Measurements from ENCODE around the gene CFAP99. TPM values are rescaled to one million over a fixed set of nuclear protein-coding genes. Genes with fewer than 3 reads are reported as not detected.

CFAP99 gene
- total RNA-seq, 1 experiment from 2014 or later = 0.33 TPM

- ATAC-seq (no peak), DNase-seq (ENCODE audit: low read depth, low spot score) (no peak)
Measured at GRCh38 chr4:2393353-2394270, 25.1 kb upstream of the CFAP99 start.

GRCh38 chr4:2394528-2394927 lies 24.2 kb upstream of the CFAP99 start:
- no peaks in the 10 kb centered on the region for H3K27me3 ChIP-seq (ENCODE audit: control insufficient read depth, insufficient read depth, low read length)
- ATAC-seq (peak; percentile 33; the same call in 1 of the 2 replicates), DNase-seq (ENCODE audit: low read depth, low spot score) (no peak)
- intact Hi-C loops (cut with micrococcal nuclease; ENCODE audit: unreplicated experiment) (no loop called here), in situ Hi-C loops (cut with HindIII; ENCODE audit: low pct_unique_long_range_greater_than_20kb, low sequenced_read_pairs) (no loop called here)
- H3K36me3 ChIP-seq (ENCODE audit: control insufficient read depth, insufficient read depth, low read length) = no peaks in the 10 kb centered on the region
- ChIA-PET POLR2A (no interaction called here), CTCF (no interaction called here)
- no peak overlapping the region for H3K27ac ChIP-seq (ENCODE audit: low read length)
- no peaks in the 10 kb centered on the region for H3K4me1 ChIP-seq (ENCODE audit: control insufficient read depth, insufficient read depth, low read length)
- no peak for TF ChIP-seq SIN3A (IDR thresholded peaks at IDR 0.05; ENCODE audit: borderline replicate concordance, insufficient read depth, low read depth, low read length)
- no peak for TF ChIP-seq REST (IDR thresholded peaks at IDR 0.05; ENCODE audit: insufficient read depth in 1 of 2, low read depth in 2 of 2, low read length in 1 of 2)
- TF ChIP-seq POLR2AphosphoS5 (IDR thresholded peaks at IDR 0.05; ENCODE audit: low read depth, low read length) = no peak
- no peak for TF ChIP-seq TCF7L2 (IDR thresholded peaks at IDR 0.05; ENCODE audit: low read depth, low read length)
- no peak for TF ChIP-seq CTCF (IDR thresholded peaks at IDR 0.05)
- BruUV-seq (replicated peaks) = no TSS peak
- no peaks in the 10 kb centered on the region for H3K9me3 ChIP-seq (ENCODE audit: control insufficient read depth, insufficient read depth, low read depth, low read length)
- no peak overlapping the region for H3K4me3 ChIP-seq (ENCODE audit: low read depth in 2 of 2, low read length in 2 of 2)

More at GRCh38 chr4:2393353-2394270, 25.1 kb upstream of the CFAP99 start:
- ChIA-PET CTCF (no interaction called here), POLR2A (no interaction called here)
- intact Hi-C loops (cut with micrococcal nuclease; ENCODE audit: unreplicated experiment) (no loop called here), in situ Hi-C loops (cut with HindIII; ENCODE audit: low pct_unique_long_range_greater_than_20kb, low sequenced_read_pairs) (no loop called here)
- Histone ChIP-seq H3K27me3 (ENCODE audit: control insufficient read depth, insufficient read depth, low read length) (no peaks in the 10 kb centered on the region), H3K4me1 (ENCODE audit: control insufficient read depth, insufficient read depth, low read length) (no peaks in the 10 kb centered on the region), H3K4me3 (ENCODE audit: low read depth in 2 of 2, low read length in 2 of 2) (no peak overlapping the region), H3K9me3 (ENCODE audit: control insufficient read depth, insufficient read depth, low read depth, low read length) (no peaks in the 10 kb centered on the region), H3K27ac (ENCODE audit: low read length) (no peak overlapping the region), H3K36me3 (ENCODE audit: control insufficient read depth, insufficient read depth, low read length) (no peaks in the 10 kb centered on the region)
- no TSS peak for BruUV-seq (replicated peaks)
- TF ChIP-seq POLR2AphosphoS5 (IDR thresholded peaks at IDR 0.05; ENCODE audit: low read depth, low read length) (no peak), CTCF (IDR thresholded peaks at IDR 0.05) (no peak), TCF7L2 (IDR thresholded peaks at IDR 0.05; ENCODE audit: low read depth, low read length) (no peak), SIN3A (IDR thresholded peaks at IDR 0.05; ENCODE audit: borderline replicate concordance, insufficient read depth, low read depth, low read length) (no peak), REST (IDR thresholded peaks at IDR 0.05; ENCODE audit: insufficient read depth in 1 of 2, low read depth in 2 of 2, low read length in 1 of 2) (no peak)

All from Panc1 (cell line).